HG03175 (cell line): ENCODE measurements around the gene ERC1.

Experiments used
- ATAC-seq: cut with Tn5 transposase; IDR thresholded peaks from one replicate; pipeline ENCODE4 v1.9.1; 2021; ENCODE audit warnings: mild to moderate bottlenecking, moderate library complexity; ENCODE audit not compliant: unreplicated experiment

Gene ERC1

GRCh38 chr12:1375323-1375722 lies 384.3 kb downstream of the ERC1 start:
- no peak for ATAC-seq

GRCh38 chr12:1377117-1377516 lies 386.1 kb downstream of the ERC1 start:
- no peak for ATAC-seq

DNA sequence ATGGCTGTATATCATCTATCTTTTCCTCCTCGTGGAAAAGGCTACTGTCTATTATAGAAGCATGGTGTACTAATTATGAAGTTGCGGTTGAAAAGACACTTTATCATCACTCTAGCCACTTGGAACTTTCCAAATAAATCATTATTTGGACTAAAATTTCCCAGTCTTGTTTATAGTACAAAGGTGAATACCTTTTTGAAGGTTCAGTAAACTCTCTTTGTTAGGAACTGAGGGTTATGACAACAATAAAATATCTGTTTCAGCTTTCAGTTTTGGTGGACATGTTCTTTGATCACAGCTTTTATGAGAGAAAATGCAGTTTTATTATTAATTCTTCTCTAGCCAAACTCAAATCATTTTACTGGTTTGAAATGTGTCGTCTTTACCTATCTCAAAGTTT lies 386.7 kb downstream of the ERC1 start:
- no peak for ATAC-seq

DNA sequence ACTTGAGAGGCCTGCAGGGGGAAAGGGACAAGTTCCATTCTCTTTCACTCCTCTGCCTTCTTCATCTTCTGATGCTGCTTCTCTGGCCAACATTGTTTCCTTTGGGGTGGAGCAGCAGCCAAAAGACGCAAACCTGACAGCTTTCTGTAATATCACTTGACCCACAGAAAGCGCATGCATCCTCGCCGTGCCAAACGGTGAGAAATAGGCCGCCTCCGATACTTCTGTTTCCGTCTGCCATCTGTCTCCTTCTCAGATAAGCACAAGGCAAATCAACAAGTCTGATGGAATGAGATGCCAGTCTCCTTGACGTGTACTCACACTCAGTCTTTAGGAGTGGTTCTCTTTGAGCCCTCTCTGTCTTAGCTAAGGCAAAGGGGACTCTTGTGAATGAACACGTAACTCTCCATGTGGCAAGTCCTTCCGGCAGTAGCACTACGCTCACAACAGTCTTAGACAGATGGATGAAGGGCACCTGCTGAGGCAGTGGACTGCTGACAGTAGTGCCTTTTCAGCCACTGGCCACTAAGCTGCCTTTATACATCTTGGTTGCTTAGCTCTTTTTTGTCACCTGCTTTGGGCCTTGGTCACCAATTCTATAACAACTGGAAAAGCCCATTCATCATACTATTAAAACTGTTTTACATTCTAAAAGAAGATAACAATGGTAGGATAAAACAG lies 389.3 kb downstream of the ERC1 start:
- ATAC-seq: no peak

GRCh38 chr12:1382151-1382550 lies 391.1 kb downstream of the ERC1 start:
- ATAC-seq: no peak

DNA sequence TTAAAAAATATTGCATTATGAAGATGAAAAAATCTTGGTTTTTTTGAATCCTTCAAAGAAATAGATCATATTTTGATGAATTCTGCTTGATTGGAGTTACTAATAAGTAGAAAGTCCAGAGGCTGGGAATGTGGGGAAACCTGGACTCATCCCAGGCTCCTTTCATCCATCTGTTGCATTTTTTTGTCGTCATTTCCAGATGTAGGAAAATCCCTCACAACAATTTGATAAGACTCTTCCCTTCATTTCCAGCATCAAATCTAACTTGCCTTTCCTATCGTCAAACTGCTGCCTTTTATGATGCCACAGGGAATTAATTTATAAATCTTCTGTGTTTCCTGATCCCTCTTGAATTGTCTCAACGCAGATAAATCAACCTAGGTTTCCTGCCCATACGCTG lies 391.8 kb downstream of the ERC1 start:
- no peak for ATAC-seq

GRCh38 chr12:1383758-1384157 lies 392.7 kb downstream of the ERC1 start:
- no peak for ATAC-seq

DNA sequence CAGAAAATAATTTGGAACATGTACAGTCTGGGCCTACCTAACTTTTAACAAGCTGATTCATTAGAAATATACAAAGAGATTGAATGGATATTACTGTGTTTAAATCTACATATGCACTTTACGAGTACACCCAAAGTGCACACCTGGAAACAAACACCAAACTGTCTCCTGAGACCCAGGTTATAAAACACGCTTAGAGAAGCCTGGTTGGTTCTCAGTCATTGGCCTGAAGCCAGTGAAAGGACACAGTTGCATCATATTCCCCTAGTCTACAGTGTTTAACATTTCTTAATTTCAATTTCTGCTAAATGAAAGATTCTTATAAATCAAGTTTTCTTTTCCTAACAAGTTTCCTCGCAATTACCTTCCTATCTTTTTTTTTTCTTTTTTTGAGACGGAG lies 393.9 kb downstream of the ERC1 start:
- ATAC-seq: no peak

DNA sequence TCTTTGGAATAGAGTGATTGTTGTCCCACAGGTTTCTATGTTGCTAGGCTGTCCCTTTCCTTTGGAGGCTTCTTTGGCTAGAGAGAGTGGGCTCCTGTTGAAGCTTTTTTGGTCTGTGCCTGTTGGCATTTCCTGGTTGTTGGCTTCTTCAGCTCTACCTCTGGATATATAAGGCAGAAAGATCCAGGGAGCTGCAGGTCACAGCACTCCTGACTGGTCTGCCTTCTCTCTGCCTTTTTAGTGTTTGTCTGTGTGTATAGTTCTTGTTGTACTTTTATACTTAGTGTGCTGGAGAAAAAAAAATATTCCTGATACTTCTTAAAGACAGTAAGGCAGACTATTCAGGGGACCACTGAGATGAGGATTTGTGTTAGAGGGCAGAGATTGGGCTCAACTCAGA lies 400.7 kb downstream of the ERC1 start:
- no peak for ATAC-seq

DNA sequence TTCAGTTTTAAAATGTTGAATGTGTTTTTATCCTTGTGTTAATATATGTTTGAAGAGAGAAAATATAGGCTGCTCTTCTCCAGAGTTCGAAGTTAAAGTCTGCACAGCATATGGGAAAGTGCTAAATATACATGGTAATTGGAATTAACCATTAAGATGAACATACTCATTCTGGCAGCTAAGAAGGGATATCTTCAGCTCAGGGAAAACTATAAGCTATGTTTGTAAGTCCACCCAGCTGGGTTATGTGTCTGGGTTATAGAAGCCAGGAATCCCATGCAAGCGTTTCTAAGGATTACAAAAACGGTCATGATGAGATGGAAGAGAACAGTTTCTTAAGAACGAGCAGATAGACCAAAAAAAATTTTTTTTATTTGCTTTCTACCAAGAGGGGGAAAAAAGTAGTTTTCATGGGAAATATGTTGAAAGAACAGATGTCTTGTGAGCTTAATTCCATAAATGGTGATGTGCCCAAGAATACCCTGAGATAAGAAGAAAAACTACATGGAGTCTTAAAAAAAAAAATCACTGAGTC lies 404.5 kb downstream of the ERC1 start:
- no peak for ATAC-seq

- ATAC-seq: no peak
Measured at GRCh38 chr12:1398673-1399072, 407.6 kb downstream of the ERC1 start.

GRCh38 chr12:1401891-1402290 lies 410.9 kb downstream of the ERC1 start:
- no peak for ATAC-seq

DNA sequence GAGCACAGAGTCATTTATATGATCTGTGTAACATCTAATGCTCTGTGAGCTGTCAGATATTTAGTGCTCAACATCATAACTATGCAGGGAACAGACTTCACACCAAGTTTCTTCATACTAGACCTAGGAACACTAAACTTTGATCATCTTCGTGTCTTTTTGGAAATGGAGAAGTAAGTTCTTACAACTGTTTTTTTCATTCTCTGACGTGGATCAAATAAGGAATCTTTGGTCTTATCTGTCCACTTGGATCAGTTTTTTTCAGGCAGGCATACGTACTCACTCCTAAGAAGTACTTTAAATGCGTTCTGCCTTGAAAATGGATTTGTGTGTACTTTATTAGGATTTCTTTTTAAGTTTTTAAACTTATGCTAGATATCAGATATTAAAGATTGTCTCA lies 412.4 kb downstream of the ERC1 start:
- ATAC-seq: no peak

- no peak for ATAC-seq
Measured at GRCh38 chr12:1405619-1406018, 414.6 kb downstream of the ERC1 start.

DNA sequence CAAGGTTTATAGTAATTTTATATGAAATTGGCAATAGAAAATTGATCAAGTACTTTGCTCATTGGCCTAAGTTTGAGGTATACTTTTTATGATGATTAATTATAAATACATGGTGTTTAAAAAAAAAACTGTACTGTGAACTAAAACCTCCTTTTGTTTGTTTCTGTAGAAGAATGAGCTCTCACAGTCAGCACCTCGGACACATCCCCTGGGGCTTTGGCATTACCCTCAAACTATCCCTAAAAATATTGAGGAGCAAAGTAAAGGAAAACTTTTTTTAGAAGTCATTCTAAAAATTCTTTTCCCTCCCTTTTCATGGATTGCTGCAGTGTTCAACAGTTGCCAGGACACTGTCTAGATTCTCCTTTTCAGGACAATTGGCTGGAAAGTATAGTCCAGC lies 419.8 kb downstream of the ERC1 start:
- ATAC-seq: no peak

GRCh38 chr12:1413930-1414329 lies 422.9 kb downstream of the ERC1 start:
- ATAC-seq: no peak

DNA sequence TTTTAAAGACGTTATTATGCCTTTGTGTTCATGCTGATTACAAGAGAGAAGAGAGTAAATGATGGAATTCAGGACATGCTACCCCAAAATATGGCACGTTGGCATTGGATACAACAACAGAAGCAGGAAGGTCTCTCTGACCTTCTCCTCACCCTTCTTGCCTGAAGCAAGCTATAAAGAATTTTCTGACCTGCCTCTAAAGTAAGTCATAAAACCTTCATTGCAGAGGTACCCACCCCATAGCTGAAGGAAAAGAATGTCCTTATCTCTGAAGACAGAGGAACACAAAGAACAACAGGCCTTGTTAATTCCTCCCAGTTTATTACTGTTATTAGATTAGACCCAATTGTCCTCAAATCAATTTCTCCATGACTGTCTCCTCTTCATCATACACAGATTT lies 427.1 kb downstream of the ERC1 start:
- no peak for ATAC-seq

DNA sequence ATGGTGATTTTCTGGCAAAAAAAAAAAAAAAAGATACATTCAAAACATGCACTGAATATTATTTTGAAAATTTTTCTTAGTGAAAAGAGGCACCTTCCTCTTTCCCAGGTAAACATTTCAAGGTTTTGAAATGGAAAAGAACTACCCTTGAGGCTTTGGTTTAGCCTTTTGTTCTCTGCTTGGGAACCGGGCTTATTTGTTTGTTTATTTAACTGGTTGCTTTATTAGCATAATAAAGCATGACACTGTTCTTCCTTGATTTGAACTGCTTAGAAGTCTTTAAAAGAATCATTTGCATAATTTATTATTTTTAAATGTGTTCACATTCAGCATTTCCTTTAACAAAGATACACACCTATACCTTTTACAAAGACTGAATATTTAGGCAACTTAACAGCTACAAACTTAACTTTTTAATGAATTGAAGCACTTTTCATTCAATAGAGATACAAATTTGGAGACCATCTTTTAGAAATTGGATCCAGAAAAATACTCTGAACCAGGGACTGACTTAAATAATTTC lies 428.9 kb downstream of the ERC1 start:
- ATAC-seq: no peak

GRCh38 chr12:1421091-1421846 lies 430.2 kb downstream of the ERC1 start:
- no peak for ATAC-seq

GRCh38 chr12:1422604-1423315 lies 431.7 kb downstream of the ERC1 start:
- no peak for ATAC-seq

DNA sequence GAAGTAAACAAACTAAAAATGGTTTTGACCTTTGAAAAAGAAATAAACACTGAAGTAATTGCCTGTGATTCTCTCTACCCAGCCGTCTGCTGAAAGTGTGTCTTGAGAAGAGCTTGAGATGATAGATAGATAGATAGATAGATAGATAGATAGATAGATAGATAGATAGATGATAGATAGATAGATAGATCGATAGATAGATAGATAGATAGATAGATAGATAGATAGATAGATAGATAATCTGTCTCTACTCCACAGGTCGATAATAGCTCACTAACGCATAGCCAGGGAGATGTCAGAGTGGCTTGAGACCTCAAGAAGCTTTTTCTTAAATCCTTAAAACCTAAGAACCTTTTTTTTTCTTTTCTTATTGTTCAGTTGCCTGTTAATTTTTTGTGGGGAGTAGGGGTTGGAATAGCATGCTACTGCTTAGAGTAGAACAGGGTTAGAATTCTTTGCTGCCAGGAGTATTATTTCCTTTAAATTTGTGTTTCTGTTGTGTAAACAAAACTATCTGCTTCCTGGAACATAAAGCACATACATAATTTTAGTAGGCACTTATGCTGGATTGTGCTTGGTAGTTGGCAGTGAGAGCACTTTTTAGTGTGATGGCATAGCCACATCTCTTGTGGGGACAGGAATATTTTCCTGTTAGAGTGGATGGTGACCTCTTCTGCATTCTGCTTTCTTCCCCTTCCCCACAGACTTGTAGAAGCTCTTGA lies 433.8 kb downstream of the ERC1 start:
- ATAC-seq: no peak
